ENCODE results near the gene LIM2. TPM values are rescaled to one million over a fixed set of nuclear protein-coding genes. Genes with fewer than 3 reads are reported as not detected.
"Not testable (repeated sequence)": the region's sequence is repeated elsewhere in the genome, so short reads cannot be mapped to it uniquely, and the experiment has no call there.

LIM2 gene
- total RNA-seq, 1 experiment from 2014 or later: not detected

- BruUV-seq (replicated peaks): no TSS peak
- no peak for DNase-seq
- no peak for TF ChIP-seq CTCF (IDR thresholded peaks at IDR 0.05; ENCODE audit: unreplicated experiment)
- Mint-ChIP-seq H3K4me1 (ENCODE audit: low read depth, unreplicated experiment) (no peaks in the 10 kb centered on the region), H3K27me3 (ENCODE audit: unreplicated experiment) (peaks cover 85% of the 10 kb centered on the region), H3K27ac (ENCODE audit: unreplicated experiment) (no peak overlapping the region), H3K4me3 (ENCODE audit: low read depth, unreplicated experiment) (no peak overlapping the region), H3K9me3 (ENCODE audit: low read depth, unreplicated experiment) (no peaks in the 10 kb centered on the region), H3K36me3 (ENCODE audit: insufficient read depth, unreplicated experiment) (no peaks in the 10 kb centered on the region)
- intact Hi-C loops (cut with micrococcal nuclease; ENCODE audit: unreplicated experiment): no loop called here
- CTCF ChIA-PET: no interaction called here
Observed at GRCh38 chr19:51430221-51430620, 42.4 kb upstream of the LIM2 start.

- no TSS peak for BruUV-seq (replicated peaks)
- Mint-ChIP-seq H3K36me3 (ENCODE audit: insufficient read depth, unreplicated experiment) (no peaks in the 10 kb centered on the region), H3K9me3 (ENCODE audit: low read depth, unreplicated experiment) (no peaks in the 10 kb centered on the region), H3K27me3 (ENCODE audit: unreplicated experiment) (peaks cover 78% of the 10 kb centered on the region), H3K4me3 (ENCODE audit: low read depth, unreplicated experiment) (no peak overlapping the region), H3K27ac (ENCODE audit: unreplicated experiment) (no peak overlapping the region), H3K4me1 (ENCODE audit: low read depth, unreplicated experiment) (no peaks in the 10 kb centered on the region)
- TF ChIP-seq CTCF (IDR thresholded peaks at IDR 0.05; ENCODE audit: unreplicated experiment): no peak
- no peak for DNase-seq
- CTCF ChIA-PET: interaction anchor here (0.6 kb wide), 1 partner anchor 732 kb away, joined by 6 read pairs; no protein-coding TSS in a partner anchor
- intact Hi-C loops (cut with micrococcal nuclease; ENCODE audit: unreplicated experiment): no loop called here
Observed at GRCh38 chr19:51427201-51427600, 39.4 kb upstream of the LIM2 start.

- no peak overlapping the region for H3K4me3 Mint-ChIP-seq (ENCODE audit: low read depth, unreplicated experiment)
- H3K36me3 Mint-ChIP-seq (ENCODE audit: insufficient read depth, unreplicated experiment): no peaks in the 10 kb centered on the region
- H3K9me3 Mint-ChIP-seq (ENCODE audit: low read depth, unreplicated experiment): no peaks in the 10 kb centered on the region
- intact Hi-C loops (cut with micrococcal nuclease; ENCODE audit: unreplicated experiment): loop anchor here (1.0 kb wide), 1 partner anchor 235 kb away; no protein-coding TSS in a partner anchor
- no peaks in the 10 kb centered on the region for H3K4me1 Mint-ChIP-seq (ENCODE audit: low read depth, unreplicated experiment)
- BruUV-seq (replicated peaks): no TSS peak
- H3K27ac Mint-ChIP-seq (ENCODE audit: unreplicated experiment): no peak overlapping the region
- peaks cover 80% of the 10 kb centered on the region for H3K27me3 Mint-ChIP-seq (ENCODE audit: unreplicated experiment)
- CTCF ChIA-PET: interaction anchor here (0.6 to 2.2 kb wide), 9 partner anchors 14 to 356 kb away, joined by 3 to 25 read pairs (median 4); partner anchors contain the start of gene ZNF175
- peak; percentile 97 for DNase-seq
- TF ChIP-seq CTCF (IDR thresholded peaks at IDR 0.05; ENCODE audit: unreplicated experiment): peak; percentile 99
Observed at GRCh38 chr19:51422053-51422448, 34.3 kb upstream of the LIM2 start.

GRCh38 chr19:51421229-51422052, 33.7 kb upstream of the LIM2 start:
- Mint-ChIP-seq H3K9me3 (ENCODE audit: low read depth, unreplicated experiment) (no peaks in the 10 kb centered on the region), H3K4me1 (ENCODE audit: low read depth, unreplicated experiment) (no peaks in the 10 kb centered on the region), H3K27me3 (ENCODE audit: unreplicated experiment) (peaks cover 80% of the 10 kb centered on the region), H3K27ac (ENCODE audit: unreplicated experiment) (no peak overlapping the region), H3K4me3 (ENCODE audit: low read depth, unreplicated experiment) (no peak overlapping the region), H3K36me3 (ENCODE audit: insufficient read depth, unreplicated experiment) (no peaks in the 10 kb centered on the region)
- no peak for DNase-seq
- CTCF ChIA-PET: interaction anchor here (0.6 to 2.2 kb wide), 9 partner anchors 14 to 356 kb away, joined by 3 to 25 read pairs (median 4); partner anchors contain the start of gene ZNF175
- TF ChIP-seq CTCF (IDR thresholded peaks at IDR 0.05; ENCODE audit: unreplicated experiment): no peak
- intact Hi-C loops (cut with micrococcal nuclease; ENCODE audit: unreplicated experiment): loop anchor here (1.0 kb wide), 1 partner anchor 236 kb away; no protein-coding TSS in a partner anchor
- BruUV-seq (replicated peaks): no TSS peak

- H3K27ac Mint-ChIP-seq (ENCODE audit: unreplicated experiment); DNase-seq; H3K4me1 Mint-ChIP-seq (ENCODE audit: low read depth, unreplicated experiment); H3K36me3 Mint-ChIP-seq (ENCODE audit: insufficient read depth, unreplicated experiment); H3K9me3 Mint-ChIP-seq (ENCODE audit: low read depth, unreplicated experiment); intact Hi-C loops (cut with micrococcal nuclease; ENCODE audit: unreplicated experiment); H3K4me3 Mint-ChIP-seq (ENCODE audit: low read depth, unreplicated experiment); BruUV-seq (replicated peaks): not testable (repeated sequence)
- H3K27me3 Mint-ChIP-seq (ENCODE audit: unreplicated experiment): peaks cover 80% of the 10 kb centered on the region
- CTCF ChIA-PET: interaction anchor here (0.6 to 2.2 kb wide), 4 partner anchors 21 to 357 kb away, joined by 4 to 25 read pairs (median 8); no protein-coding TSS in a partner anchor
Observed at GRCh38 chr19:51420511-51420910, 32.7 kb upstream of the LIM2 start.

All from Calu3 (cell line).